A204.1 (cell line): ENCODE data around the gene NOX3.
"Not testable (repeated sequence)": the region's sequence is repeated elsewhere in the genome, so short reads cannot be mapped to it uniquely, and the experiment has no call there.

Experiments used
- FAIRE-seq: peaks from 2 replicates; lab custom pipeline; 2012; peaks lifted over from hg19 to GRCh38; lab: Jason Lieb, UNC

NOX3 gene

GRCh38 chr6:155364844-155365437, 90.7 kb downstream of the NOX3 start:
- FAIRE-seq, result no peak

GRCh38 chr6:155364021-155364420, 91.6 kb downstream of the NOX3 start:
- FAIRE-seq, result not testable (repeated sequence)

GRCh38 chr6:155362968-155363632, 92.5 kb downstream of the NOX3 start:
- not testable (repeated sequence) for FAIRE-seq

GRCh38 chr6:155354167-155354566, 101.5 kb downstream of the NOX3 start:
- peak; percentile 57 for FAIRE-seq

GRCh38 chr6:155352811-155353210, 102.8 kb downstream of the NOX3 start:
- FAIRE-seq, result no peak

GRCh38 chr6:155352130-155352420, 103.6 kb downstream of the NOX3 start:
- FAIRE-seq, result no peak

- no peak for FAIRE-seq
These were observed 104.1 kb downstream of the NOX3 start for GRCh38 chr6:155351273-155352129.

GRCh38 chr6:155349956-155350355, 105.7 kb downstream of the NOX3 start:
- FAIRE-seq, result no peak

- no peak for FAIRE-seq
These were observed 106.5 kb downstream of the NOX3 start for GRCh38 chr6:155349129-155349528.

- no peak for FAIRE-seq
These were observed 107.8 kb downstream of the NOX3 start for GRCh38 chr6:155347800-155348199.

GRCh38 chr6:155346957-155347356, 108.7 kb downstream of the NOX3 start:
- FAIRE-seq, result no peak
